ENCODE measurements around the gene MAGI2. TPM values are rescaled to one million over a fixed set of nuclear protein-coding genes. Genes with fewer than 3 reads are reported as not detected.

MAGI2 gene
- total and polyA plus RNA-seq, 9 donors, result 7.1 to 20.4 (median 18.7) TPM

DNA sequence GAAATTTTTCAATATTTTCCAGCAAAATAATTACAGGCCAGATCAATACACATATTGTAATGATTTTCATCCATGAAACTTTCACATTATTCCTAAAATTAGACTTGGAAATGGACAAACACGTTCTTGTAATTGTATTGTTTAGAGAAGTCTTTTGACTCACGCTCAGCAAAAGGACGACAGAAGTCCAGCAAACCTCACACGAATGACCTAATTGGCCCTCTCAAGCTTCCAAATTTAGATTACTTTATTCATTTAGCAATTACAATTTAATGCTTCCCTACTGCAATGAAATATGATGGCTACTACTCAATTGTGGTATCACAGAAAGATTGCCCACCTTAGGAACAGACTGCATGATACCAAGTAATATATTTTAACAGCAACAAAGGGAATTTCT, 702.2 kb downstream of the MAGI2 start:
- Histone ChIP-seq H3K4me3 (no peak overlapping the region), H3K9me3 (no peaks in the 10 kb centered on the region), H3K27ac (no peak overlapping the region), H3K27me3 (no peaks in the 10 kb centered on the region), H3K4me1 (ENCODE audit: insufficient read depth) (no peaks in the 10 kb centered on the region), H3K36me3 (no peaks in the 10 kb centered on the region)
- TF ChIP-seq EP300 (IDR thresholded peaks at IDR 0.05) (no peak), POLR2A (IDR thresholded peaks at IDR 0.05) (no peak)
- TF ChIP-seq, protein P1, sequence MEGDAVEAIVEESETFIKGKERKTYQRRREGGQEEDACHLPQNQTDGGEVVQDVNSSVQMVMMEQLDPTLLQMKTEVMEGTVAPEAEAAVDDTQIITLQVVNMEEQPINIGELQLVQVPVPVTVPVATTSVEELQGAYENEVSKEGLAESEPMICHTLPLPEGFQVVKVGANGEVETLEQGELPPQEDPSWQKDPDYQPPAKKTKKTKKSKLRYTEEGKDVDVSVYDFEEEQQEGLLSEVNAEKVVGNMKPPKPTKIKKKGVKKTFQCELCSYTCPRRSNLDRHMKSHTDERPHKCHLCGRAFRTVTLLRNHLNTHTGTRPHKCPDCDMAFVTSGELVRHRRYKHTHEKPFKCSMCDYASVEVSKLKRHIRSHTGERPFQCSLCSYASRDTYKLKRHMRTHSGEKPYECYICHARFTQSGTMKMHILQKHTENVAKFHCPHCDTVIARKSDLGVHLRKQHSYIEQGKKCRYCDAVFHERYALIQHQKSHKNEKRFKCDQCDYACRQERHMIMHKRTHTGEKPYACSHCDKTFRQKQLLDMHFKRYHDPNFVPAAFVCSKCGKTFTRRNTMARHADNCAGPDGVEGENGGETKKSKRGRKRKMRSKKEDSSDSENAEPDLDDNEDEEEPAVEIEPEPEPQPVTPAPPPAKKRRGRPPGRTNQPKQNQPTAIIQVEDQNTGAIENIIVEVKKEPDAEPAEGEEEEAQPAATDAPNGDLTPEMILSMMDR (IDR thresholded peaks at IDR 0.05), result no peak
- intact Hi-C loops (cut with DNase I), result no loop called here
- DNase-seq, result no peak
- 88 to 93% (median 93%) methylated on average over 4 of the region's 4 CpGs for WGBS, 3 donors

DNA sequence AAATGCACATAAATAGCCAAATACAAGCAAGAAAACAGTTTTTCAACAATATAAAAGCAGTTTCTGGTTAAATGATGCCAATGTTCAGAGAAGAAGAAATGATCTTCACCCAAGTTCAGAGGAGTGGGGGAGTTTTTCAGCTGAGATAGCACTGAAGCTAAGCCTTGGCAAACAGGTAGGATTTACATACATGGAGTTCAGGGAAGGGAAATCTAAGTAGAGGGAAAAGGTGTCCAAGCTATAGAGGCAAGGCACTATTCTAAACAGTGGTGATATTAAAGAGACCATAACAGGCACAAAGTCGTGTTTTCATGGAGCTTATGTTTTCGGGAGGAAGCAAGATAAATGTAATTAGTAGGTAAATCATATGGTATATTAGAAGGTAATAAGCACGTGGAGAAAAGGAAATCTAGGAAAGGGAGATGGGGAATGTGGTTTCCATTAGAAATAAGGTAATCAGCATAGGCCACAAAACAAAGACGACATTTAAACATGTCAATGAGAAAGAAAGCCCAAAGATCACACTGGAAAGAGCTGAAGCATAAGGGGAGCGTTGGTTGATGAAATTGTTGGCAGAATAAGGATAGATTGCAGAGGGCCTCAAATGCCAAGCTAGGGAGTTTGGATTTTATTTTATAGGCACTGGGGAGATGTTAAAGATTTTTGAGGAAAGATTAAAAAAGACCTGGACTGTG, 704.3 kb downstream of the MAGI2 start:
- Histone ChIP-seq H3K9me3 (no peaks in the 10 kb centered on the region), H3K27me3 (no peaks in the 10 kb centered on the region), H3K27ac (no peak overlapping the region), H3K4me1 (ENCODE audit: insufficient read depth) (no peaks in the 10 kb centered on the region), H3K36me3 (no peaks in the 10 kb centered on the region), H3K4me3 (no peak overlapping the region)
- 73 to 81% (median 80%) methylated on average over 5 of the region's 5 CpGs for WGBS, 3 donors
- no peak for DNase-seq
- TF ChIP-seq EP300 (IDR thresholded peaks at IDR 0.05), result no peak
- intact Hi-C loops (cut with DNase I), result no loop called here

DNA sequence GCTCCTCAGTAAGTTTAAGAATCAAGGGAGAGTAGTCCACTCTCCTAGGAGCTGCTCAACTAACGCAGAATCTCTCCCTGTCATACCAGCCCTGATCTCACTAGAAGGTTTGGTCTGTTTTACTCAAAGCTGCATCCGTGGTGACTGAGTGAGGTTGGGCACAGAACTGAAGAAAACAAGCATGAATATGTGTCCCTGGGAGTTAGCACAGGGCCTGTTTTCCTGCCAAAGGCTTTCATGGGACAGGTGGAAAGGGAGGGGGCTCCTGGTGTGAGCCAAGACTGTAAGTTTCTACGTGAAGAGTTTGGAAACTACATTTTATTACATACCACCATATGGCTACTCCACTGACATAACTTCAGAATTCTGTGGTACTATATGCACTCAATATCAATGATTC, 705.9 kb downstream of the MAGI2 start:
- Histone ChIP-seq H3K36me3 (no peaks in the 10 kb centered on the region), H3K4me1 (ENCODE audit: insufficient read depth) (no peaks in the 10 kb centered on the region), H3K4me3 (no peak overlapping the region), H3K27me3 (no peaks in the 10 kb centered on the region), H3K9me3 (no peaks in the 10 kb centered on the region), H3K27ac (no peak overlapping the region)
- intact Hi-C loops (cut with DNase I), result no loop called here
- no peak for TF ChIP-seq EP300 (IDR thresholded peaks at IDR 0.05)
- TF ChIP-seq, protein P1 (IDR thresholded peaks at IDR 0.05), result no peak
- TF ChIP-seq POLR2A (IDR thresholded peaks at IDR 0.05), result no peak
- DNase-seq, result no peak
- WGBS, 3 donors, result 72 to 78% (median 73%) methylated on average over 3 of the region's 3 CpGs

DNA sequence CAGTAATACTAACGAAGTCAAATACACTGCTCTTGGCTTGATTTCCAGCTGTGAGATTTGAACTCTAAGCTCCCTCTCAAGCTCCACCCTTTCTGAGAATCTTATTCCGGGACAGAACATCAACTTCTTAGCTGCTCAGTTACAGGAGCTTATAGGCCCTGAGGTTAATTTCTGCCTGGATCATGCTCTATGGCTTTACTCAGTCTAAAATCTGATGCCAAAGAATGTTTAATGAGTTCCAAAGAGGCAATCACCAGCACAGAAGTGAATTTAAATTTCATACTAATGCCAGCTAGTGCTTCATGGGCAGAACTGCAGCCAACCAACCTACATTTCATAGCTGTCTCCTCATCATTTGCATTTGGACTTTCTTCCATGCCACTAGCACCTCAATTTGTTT, 707.2 kb downstream of the MAGI2 start:
- no peaks in the 10 kb centered on the region for H3K36me3 ChIP-seq
- 73 to 80% (median 78%) methylated on average over 2 of the region's 2 CpGs for WGBS, 3 donors
- no peak overlapping the region for H3K4me3 ChIP-seq
- no peak for DNase-seq
- H3K9me3 ChIP-seq, result no peaks in the 10 kb centered on the region
- H3K27me3 ChIP-seq, result no peaks in the 10 kb centered on the region
- intact Hi-C loops (cut with DNase I), result no loop called here
- H3K4me1 ChIP-seq (ENCODE audit: insufficient read depth), result no peaks in the 10 kb centered on the region
- H3K27ac ChIP-seq, result no peak overlapping the region
- TF ChIP-seq EP300 (IDR thresholded peaks at IDR 0.05), result no peak
- TF ChIP-seq, protein P1 (IDR thresholded peaks at IDR 0.05), result no peak

DNA sequence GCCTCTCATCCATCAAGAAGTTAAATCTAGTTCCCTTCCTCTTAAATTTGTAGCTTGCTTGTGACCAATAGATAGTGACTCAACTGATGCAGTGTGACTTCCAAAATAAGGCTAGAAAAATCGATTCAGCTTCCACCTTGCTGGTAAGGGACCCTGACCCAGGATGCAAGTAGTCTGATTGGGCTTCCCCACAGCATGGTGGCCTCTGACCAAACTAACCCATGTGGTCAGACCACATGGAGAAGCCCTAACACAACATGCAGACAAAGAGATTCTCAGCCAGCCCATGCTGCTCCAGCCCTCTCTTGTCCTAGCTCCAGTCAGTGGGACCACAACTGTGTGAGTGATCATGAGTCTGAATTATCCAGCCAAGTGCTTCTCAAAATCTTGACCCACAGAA, 710.8 kb downstream of the MAGI2 start:
- Histone ChIP-seq H3K4me3 (no peak overlapping the region), H3K27ac (no peak overlapping the region), H3K36me3 (no peaks in the 10 kb centered on the region), H3K9me3 (no peaks in the 10 kb centered on the region), H3K4me1 (ENCODE audit: insufficient read depth) (no peaks in the 10 kb centered on the region), H3K27me3 (no peaks in the 10 kb centered on the region)
- 86 to 100% (median 89%) methylated on average over 1 of the region's 1 CpG for WGBS, 3 donors
- intact Hi-C loops (cut with DNase I), result loop anchor here in 1 of 4 donors (5.0 kb wide), 1 partner anchor 1155 kb away; no protein-coding TSS in a partner anchor
- DNase-seq, result no peak
- TF ChIP-seq, protein P1 (IDR thresholded peaks at IDR 0.05), result no peak
- TF ChIP-seq POLR2A (IDR thresholded peaks at IDR 0.05) (no peak), EP300 (IDR thresholded peaks at IDR 0.05) (no peak)

Data from ovary (tissue), 9 donors.